PFSK-1 (cell line): ENCODE measurements around the gene SYNE4.

ENCODE experiments used
- FOXP2 ChIP-seq: optimal IDR thresholded peaks from 2 replicates; pipeline ENCODE3; 2011; ENCODE audit warnings: borderline replicate concordance, control low read depth, inconsistent platforms; ENCODE audit not compliant: insufficient read depth; ENCODE audit errors: extremely low read length, extremely low read depth
- POLR2AphosphoS5 ChIP-seq: IDR thresholded peaks from 2 replicates; pipeline ENCODE4 v1.6.1; 2012; ENCODE audit warnings: low read depth, mild to moderate bottlenecking, control low read depth, low read length, moderate library complexity
- REST ChIP-seq, 2 experiments: IDR thresholded peaks; 2 replicates each; pipeline versions ENCODE4 v1.6.1 to v1.8.0; 2011 to 2012; ENCODE audit warnings: low read depth in 2 of 2, low read length in 2 of 2, control low read depth in 1 of 2, inconsistent platforms in 1 of 2, mild to moderate bottlenecking in 1 of 2, moderate library complexity in 1 of 2; ENCODE audit not compliant: insufficient read depth in 1 of 2
- SIN3A ChIP-seq: IDR thresholded peaks from 2 replicates; pipeline ENCODE4 v1.6.1; 2012; ENCODE audit warnings: mild to moderate bottlenecking, low read length, moderate library complexity, borderline replicate concordance; ENCODE audit not compliant: insufficient read depth
- TAF1 ChIP-seq: IDR thresholded peaks from 2 replicates; pipeline ENCODE4 v1.6.1; 2012; ENCODE audit warnings: low read length, control low read depth, borderline replicate concordance; ENCODE audit not compliant: insufficient read depth

DNA sequence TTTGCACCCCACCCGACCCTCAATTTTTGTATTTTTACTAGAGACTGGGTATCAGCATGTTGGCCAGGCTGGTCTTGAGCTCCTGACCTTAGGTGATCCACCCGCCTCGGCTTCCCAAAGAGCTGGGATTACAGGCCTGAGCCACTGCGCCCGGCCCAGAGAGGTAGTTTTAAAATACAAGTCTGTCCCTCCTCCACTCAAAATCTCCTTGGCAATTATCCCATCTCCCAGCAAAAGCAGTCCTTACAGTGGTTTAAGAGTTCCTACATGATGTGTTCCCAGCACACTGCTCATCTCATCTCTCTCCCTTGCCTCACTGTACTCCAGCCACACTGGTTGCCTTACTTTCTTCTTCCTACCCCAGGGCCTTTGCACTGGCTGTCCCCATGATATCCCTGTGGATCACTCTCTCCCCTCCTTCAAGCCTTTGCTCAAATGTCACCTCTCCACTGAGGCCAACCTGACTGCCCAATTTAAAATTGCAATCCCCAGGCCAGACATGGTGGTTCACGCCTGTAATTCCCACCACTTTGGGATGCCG, 48.1 kb downstream of the SYNE4 start:
- TF ChIP-seq TAF1, result no peak
- no peak for TF ChIP-seq SIN3A
- TF ChIP-seq POLR2AphosphoS5, result no peak
- TF ChIP-seq REST (IDR thresholded peaks at IDR 0.05; ENCODE audit: insufficient read depth in 1 of 2, low read depth in 2 of 2, low read length in 2 of 2), result no peak
- no peak for TF ChIP-seq FOXP2
